Occipital lobe (tissue), 2 donors: ENCODE measurements around the gene SLC31A2. TPM values are rescaled to one million over a fixed set of nuclear protein-coding genes. Genes with fewer than 3 reads are reported as not detected.
"Not testable (repeated sequence)": the region's sequence is repeated elsewhere in the genome, so short reads cannot be mapped to it uniquely, and the experiment has no call there.

Source experiments
- DNase-seq: peaks from one replicate; lab custom pipeline; 2025; lab: John Stamatoyannopoulos, UW
- total RNA-seq: library from RNA; depleted of rRNA; stranded (reverse); fragments of >200 nt; gene quantifications from one replicate; pipeline ENCODE4 v1.2.3, GENCODE V29; 2014

The SLC31A2 gene, protein sequence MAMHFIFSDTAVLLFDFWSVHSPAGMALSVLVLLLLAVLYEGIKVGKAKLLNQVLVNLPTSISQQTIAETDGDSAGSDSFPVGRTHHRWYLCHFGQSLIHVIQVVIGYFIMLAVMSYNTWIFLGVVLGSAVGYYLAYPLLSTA
- total RNA-seq = 10.5 TPM

DNA sequence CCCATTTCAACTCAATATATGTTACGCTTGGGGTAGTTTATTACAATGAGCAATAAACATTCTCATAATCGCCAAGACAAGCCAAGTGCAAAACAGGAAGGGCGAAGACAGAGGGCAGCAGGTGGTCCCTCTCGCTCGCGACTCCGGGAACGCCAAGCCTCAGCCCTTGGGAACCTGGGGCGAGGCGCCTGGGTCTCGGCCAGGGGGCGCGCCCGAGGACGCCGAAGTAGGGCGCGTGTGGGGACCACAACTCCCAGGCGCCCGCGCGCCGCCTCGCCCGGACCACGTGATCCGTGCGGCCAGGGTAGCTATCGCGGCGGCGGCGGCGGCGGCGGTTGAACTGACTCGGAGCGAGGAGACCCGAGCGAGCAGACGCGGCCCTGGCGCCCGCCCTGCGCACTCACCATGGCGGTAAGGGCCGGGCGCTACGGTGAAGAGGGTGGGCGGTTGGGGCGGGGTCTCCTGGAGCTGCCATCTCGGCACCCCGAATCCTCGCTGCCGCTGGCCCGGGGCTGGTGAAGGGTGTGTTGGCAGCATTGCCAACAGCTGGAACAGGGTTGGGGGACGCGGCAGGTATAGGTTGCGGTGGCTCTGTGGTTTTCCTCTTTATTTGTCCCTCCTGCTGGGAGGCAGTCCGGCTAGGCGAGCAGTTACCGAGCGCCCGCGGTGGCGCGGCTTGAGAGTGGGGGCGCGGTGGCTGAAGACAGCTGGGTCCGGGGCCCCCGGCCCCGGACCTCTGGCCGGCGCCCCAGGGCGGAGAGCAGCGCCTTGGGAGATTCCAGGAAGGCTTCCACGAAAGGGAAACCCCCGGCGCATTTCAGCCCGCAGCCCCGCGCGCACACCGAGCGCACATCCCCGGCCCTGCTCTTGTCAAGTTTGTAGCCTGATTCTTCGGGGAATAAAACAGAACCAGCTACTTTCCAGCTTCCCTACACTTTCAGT is at the start of gene SLC31A2:
SLC31A2 (plus strand) TSS at position 338 of the 942 bp plus-strand sequence; CDS start at position 406, 68 bp downstream.
- peak; percentile 84 for DNase-seq

DNA sequence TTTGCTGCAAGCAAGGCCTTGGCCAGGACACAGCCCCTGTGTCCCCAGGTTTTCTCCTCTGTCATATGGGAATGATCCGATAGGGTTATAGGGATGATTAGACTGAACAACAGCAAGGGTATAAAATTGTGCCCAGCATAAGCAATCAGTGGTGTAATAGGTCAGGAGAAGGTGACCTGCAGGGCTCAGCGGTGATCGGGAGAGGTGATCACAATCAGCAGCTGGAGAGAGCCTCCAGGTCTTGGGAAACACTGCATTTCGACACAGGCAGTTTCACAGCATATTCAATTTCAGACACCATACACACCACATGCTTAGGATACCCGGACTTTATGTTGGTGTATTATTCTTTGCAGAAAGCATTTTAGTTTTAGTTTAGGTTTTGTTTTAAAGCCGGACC is 45.5 kb upstream of the SLC31A2 start:
- not testable (repeated sequence) for DNase-seq

DNA sequence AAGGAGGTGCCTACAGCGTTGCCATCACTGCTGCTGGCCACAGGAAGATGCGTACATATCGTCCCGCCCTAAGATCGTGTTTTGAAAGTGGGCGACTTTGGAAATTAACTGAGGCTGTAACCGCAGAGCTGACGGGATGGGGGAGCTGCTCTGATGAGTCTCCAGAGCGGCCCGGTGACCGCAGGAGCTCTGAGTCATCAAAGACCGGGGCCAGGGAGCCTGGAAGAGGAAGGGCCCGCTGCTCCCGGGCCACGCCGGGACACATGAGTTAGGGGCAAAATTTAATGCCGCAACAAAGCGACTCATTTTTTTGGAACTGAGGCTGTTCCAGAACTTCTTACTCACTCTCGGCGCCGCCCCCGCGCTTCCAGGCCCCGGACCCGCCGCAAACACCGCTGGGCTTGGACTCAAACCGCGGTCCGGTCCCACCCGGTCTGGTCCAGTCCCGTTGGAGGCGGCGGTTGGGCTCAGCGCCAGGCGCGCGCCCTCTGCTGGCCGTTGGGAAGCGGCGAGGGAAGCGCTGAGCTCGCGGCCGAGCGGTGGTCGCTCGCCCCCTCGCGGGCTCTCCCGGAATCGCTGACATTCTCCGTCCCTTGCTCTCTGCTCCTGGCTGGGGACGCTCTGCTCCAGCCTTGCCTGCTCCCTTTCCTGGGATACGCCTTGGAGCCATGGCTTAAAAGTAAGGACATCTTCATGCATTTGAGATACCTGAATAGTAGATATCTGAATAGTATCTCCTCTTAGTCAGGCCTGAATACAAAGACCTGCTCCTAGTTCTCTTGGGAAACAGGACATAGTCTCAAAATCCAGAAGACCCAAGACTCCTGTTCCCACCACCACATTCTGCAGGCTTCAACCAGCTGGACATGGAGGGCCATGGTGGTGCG is 39.5 kb upstream of the SLC31A2 start:
- not testable (repeated sequence) for DNase-seq

DNA sequence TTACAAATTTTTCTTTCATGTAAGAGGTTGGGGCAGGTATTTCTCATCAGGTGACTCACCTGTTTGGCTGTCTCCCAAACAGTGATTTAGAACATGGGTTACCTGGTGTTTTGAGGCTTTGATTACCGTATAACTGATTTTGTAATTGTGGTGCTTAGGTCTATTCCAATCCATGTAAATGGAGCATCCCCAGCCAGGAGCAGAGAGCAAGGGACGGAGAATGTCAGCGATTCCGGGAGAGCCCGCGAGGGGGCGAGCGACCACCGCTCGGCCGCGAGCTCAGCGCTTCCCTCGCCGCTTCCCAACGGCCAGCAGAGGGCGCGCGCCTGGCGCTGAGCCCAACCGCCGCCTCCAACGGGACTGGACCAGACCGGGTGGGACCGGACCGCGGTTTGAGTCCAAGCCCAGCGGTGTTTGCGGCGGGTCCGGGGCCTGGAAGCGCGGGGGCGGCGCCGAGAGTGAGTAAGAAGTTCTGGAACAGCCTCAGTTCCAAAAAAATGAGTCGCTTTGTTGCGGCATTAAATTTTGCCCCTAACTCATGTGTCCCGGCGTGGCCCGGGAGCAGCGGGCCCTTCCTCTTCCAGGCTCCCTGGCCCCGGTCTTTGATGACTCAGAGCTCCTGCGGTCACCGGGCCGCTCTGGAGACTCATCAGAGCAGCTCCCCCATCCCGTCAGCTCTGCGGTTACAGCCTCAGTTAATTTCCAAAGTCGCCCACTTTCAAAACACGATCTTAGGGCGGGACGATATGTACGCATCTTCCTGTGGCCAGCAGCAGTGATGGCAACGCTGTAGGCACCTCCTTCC is 37.9 kb upstream of the SLC31A2 start:
- DNase-seq = not testable (repeated sequence)

DNA sequence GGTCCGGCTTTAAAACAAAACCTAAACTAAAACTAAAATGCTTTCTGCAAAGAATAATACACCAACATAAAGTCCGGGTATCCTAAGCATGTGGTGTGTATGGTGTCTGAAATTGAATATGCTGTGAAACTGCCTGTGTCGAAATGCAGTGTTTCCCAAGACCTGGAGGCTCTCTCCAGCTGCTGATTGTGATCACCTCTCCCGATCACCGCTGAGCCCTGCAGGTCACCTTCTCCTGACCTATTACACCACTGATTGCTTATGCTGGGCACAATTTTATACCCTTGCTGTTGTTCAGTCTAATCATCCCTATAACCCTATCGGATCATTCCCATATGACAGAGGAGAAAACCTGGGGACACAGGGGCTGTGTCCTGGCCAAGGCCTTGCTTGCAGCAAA is 32.0 kb upstream of the SLC31A2 start:
- not testable (repeated sequence) for DNase-seq

DNA sequence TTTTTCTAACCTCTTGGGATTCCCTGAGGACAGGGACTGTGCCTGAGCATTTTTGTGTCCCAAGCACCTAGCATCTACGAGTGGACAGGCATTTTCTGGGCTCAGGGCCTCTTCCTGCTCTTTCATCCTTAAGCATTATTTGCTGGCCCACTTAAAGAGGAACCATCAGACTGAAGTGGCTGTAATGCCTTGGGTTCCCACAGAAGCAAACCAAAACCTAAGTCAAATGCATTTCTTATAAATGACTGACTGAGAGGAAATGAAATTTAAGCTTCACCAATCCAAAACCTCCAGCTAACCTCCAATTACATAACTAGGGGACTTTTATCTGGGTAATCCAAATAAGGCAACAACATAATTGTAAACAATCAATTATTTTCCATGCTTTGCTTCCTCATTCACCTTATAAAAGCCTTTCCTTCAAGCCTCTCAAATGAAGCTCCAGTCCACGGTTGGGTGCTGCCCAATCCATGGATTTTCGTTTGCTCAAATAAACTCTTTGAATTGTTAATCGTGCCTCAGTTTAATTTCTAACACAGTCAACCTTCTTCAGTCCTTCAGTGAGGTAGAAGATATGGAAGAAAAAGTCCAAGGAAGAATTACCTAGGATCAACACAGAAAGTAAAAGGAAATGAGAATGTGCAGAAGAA is 25.3 kb upstream of the SLC31A2 start:
- DNase-seq = no peak

DNA sequence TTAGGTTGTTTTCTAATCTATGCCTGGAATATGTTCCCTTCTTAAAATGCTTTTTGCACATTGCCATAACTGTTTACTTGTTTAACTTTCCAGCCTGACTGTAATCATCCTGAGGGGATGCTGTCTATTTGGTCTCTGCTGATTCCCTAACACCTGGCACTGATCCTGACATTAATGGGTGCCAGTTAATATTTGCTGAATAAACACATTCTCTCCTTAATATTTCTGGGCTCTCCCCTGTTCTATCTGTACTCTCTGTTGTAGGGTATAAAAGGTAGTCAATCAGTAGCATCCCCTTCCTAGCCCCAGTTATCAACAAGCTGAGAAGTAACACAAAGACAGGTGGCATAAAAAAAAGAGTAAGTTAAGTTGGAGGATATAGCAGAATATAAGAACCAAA is 21.3 kb upstream of the SLC31A2 start:
- no peak for DNase-seq

DNA sequence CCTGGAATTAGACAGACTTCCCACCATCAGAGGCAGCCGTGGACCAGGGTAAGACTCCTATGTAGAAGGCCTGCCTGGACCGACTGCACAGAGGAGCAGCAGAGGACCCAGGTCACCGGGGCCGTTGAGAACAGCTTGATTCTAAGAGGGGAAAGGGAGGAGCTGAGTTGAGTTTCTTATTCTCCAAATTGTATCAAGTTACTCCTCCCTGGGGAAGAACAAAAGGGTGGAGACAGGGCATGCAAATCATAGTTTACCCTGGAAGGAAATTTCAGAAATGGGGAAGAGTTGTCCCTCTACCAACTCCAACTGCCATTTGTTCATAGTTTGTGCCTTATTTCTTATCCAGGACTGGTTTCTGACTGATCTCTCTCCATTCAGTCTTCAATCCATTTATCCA is 20.9 kb upstream of the SLC31A2 start:
- no peak for DNase-seq

DNA sequence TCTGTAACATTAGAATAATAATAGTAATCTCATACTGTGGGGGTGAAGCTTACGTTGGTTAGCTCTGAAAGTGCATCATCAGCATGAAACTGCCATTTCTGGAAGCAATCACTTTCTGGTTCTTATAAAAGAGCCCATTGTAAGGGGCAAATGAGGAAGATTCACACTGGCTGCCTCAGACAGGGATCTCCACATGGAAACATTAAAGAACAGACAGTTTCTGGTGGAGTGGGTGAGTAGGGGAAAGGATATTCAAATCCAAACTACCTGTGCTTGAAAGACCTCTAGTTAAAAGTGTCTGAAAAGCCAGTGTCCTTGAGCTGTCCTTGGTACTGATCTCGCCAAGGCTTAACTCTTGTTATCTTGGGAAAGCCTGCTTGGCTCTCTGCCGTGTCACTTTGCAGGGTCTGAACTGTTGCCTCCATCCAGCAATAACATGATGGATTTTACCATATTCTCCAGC is 19.1 kb upstream of the SLC31A2 start:
- no peak for DNase-seq

DNA sequence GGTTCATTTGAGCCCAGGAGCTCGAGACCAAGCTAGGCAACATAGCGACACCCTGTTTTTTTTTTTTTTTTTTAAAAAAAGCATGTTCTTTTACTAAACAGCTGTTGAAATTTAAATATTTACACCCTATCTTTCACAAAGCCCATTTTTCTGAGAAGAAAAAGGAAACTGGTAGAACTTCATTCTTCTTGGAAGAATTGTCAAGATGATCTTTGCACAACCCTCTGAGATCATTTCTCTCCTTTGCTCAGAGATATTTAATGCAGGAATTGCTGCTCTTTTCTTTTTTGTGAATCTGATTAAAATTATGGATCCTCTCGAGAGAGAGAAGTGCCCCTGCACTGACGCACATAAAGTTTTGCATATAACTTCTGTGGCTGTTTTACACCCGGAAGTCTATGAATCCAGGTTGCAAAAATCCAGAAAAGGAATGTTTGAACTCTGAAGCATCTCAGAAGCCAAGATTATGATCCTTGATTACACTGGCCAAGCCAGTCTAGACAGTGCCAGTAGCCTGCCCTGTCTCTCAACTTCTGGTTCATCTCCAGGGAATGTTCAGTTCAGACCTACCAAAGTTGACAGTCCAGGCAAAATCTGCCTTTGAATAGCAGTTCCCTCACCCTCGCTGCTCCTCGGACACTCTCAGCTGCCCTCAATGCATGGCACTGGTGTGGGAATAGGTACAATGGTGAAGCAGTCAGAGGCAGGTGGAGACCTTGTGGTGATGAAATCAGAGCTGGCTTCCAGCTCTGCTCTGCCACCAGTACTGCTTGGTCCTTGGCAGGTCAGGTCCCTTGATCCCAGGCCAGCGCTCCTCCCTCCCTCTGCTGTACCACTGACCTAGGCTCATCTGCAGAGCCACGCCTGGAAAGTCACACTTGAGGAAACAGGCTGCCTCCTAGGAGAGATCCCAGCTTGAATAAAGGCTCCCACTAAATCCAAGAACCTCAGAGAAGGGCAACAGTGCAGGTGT is 13.3 kb upstream of the SLC31A2 start:
- no peak for DNase-seq

DNA sequence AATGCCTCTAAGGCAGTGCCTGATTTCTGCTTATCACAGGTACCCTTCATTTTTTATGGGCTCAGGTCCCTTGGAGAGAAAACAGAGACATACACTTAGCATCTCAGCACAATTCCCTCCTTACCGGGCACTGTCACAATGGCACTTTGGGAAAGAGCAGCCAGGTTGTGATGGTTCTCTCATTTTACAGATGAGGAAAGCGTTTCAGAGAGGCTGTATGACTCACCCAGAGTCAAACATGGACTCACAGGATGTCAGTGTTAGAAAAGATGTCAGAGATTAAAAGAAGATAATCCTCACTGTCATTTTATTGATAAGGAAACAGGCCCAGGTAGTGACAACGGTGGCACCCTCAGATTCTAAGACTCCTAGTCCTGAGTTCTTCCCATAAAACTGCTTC is 12.0 kb upstream of the SLC31A2 start:
- DNase-seq = no peak

DNA sequence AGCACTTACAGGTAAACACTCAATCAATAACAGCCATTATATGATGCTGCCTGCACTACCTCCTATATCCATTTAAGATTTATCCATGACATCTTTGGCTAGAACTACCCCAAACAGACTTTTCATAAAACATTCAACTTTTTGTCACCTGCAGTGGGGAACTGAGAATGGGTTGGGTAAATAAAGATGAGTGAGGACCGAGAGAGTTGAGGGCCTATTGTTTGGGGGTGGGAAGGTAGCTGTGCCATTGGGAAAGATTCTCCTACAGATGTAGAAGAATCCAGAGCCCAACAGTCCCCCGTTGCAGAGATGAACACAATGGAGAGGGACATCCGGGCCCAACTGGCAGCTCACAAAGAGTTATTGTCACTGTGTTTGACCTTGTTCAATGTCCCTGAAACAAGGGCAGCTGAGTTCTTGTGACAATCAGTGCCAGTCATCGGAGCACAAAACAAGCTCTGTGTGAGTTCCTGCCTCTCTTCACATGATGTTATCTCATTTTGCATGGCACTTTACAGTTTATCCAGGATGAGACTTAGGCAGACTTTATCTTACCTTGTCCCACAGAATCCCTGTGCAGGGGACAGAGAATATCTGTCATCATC is 11.5 kb upstream of the SLC31A2 start:
- peak; percentile 79 for DNase-seq

DNA sequence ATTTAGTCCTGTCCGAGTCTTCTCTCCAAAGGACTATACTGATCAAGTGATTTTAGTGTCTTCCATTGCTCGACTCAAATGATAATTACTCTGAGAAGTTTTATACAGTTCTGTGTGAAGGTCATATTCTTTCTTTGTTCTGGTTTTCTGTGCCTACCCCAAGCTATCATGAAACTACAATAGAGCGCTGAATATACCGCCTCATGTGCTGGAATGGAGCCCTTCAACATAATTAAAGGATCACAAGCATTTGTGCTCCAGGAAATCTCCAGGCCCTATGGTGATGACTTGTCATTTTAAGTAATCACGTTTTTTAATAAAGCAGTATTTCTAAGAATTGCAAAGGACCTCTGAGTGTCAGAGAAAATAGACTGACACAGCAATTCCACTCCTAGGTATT is 10.9 kb upstream of the SLC31A2 start:
- no peak for DNase-seq

DNA sequence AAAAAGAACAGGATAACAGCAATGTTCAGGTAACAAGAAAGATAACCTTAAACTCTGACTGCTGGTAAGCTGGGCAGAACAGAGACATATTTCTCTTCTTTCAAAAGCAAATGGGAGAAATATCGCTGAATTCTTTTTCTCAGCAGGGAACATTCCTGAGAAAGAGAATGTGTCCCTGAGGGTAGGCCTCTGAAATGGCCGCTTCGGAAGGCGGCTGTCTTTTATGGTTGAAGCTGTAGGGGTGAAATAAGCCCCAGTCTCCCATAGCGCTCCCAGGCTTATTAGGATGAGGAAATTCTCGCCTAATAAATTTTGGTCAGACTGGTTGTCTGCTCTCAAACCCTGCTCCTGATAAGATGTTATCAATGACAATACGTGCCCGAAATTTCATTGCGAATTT is 9.9 kb upstream of the SLC31A2 start:
- not testable (repeated sequence) for DNase-seq

DNA sequence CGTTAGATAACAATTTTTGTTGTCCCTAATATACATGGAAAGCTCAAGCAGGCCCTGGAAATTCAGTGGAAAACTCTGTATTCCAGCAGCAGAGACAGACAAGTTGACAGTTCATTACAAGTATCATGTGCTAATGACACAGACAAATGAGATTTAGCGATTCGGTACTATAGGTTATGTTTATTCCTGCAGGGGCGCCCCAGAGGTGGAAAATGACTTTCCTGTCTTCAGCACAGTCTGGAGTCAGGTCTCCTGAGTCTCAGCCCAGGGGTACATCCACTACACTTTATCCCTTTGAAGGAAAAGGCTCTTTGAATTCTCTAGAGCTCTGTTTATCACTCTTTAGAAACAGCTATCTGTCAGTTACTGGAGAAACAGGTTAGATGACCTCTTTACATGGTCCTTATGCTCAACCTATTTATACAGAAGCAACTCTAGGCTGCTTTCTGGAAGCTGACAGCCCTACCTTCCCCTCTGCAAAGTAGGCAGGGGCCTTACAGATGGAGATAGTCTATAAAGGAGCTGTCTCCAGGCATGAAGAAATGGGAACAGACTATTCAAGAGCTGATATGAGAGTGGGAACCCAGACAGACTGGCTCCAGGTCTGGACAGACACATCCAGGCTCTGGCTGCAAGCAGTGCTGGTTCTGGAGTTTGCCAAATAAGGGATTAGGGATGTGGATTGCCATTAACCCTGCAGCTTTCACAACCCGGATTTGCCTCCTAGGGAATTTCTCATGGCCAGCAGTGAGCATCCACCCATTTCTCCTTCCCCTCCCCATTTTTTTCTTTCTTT is 7.2 kb upstream of the SLC31A2 start:
- no peak for DNase-seq

DNA sequence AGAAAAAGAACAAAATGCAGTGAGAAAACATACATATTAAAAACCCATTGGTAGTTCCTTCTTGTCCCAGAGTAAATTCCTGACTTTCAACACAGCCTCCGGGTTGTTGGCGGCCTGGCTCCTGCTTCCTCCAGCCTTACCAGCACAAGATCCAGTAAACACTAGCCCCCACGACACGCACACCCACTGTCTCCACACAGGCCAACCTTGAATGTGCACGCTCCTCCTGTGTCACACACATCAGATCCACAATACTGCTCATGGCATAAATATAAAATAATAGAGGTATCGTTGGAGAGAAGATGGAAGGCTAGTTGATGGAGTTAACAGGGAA is 2.5 kb upstream of the SLC31A2 start:
- DNase-seq = no peak

DNA sequence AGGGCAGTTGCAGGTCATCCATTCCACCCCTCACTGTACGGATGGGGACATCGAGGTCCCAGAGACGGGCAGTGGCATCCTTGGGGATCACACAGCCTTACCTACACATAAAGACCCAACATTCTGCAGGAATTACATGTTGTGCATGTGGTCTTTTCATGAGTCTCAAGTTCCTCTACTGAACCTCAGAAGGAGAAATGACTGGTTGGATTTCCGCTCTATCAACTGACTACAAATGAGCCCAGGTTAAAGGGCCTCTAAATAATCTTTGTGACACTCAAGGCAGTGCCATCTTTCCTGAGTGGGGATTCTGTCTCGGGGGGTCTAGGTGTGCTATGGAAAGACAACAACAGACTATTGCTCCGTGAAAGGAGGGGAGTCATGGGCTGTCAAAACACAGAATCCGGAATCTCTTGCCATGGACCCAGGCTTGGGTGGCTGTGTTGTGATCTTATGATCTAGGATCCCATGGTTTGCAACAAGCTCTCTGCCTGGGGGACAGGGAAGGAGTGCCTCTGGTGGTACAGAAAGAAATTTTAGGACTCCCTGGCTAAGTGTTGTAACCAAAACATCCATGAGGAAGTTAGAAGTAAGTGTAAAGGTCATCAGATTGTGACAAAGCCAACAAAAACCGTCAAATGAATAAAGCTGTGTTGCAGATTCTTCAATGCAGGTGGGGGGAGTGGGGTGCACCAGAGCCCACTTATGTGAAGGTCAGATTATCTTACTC is 1.9 kb upstream of the SLC31A2 start:
- DNase-seq = no peak
